ENCODE results near the gene PCDH8.

The PCDH8 gene

GRCh38 chr13:52810011-52810410, 38.4 kb downstream of the PCDH8 start:
- POLR2A ChIA-PET (ENCODE audit: low non-redundant PET), result no interaction called here
- DNase-seq (ENCODE audit: low spot score), result no peak
- H3K27ac ChIP-seq, result no peak overlapping the region
- no peak for TF ChIP-seq CTCF (conservative IDR thresholded peaks at IDR 0.05; ENCODE audit: low read depth)
- CTCF ChIA-PET, result interaction anchor here (0.6 to 1.1 kb wide), 6 partner anchors 31 to 158 kb away, joined by 3 to 6 read pairs (median 3); no protein-coding TSS in a partner anchor

- TF ChIP-seq CTCF (conservative IDR thresholded peaks at IDR 0.05; ENCODE audit: low read depth), result peak; percentile 38
- POLR2A ChIA-PET (ENCODE audit: low non-redundant PET), result no interaction called here
- CTCF ChIA-PET, result interaction anchor here (0.6 to 1.1 kb wide), 8 partner anchors 16 to 225 kb away, joined by 3 to 6 read pairs (median 4); no protein-coding TSS in a partner anchor
- H3K27ac ChIP-seq, result no peak overlapping the region
- peak; percentile 79 for DNase-seq (ENCODE audit: low spot score)
Observed at GRCh38 chr13:52809310-52809769, 39.1 kb downstream of the PCDH8 start.

DNA sequence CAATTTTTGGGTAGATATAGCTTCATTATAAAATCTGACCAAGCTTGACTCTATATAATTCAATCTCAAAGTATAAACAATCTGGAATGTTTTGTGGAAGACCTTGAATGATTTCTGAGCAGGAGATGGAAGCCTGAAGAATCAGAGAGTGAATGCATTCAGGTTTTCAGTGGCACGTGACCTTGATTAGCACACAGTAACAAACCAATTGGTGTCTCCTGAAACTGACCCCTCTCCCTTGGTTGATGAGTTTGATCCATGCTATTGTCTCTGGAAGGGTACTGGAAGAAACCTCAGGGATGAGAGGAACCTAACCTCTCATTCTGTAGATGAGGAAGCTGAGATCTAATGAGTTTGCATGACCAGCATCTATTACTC, 39.6 kb downstream of the PCDH8 start:
- H3K27ac ChIP-seq, result no peak overlapping the region
- ChIA-PET CTCF (interaction anchor here (0.7 to 1.1 kb wide), 4 partner anchors 15 to 225 kb away, joined by 3 to 6 read pairs (median 4); no protein-coding TSS in a partner anchor), POLR2A (ENCODE audit: low non-redundant PET) (no interaction called here)
- no peak for DNase-seq (ENCODE audit: low spot score)
- no peak for TF ChIP-seq CTCF (conservative IDR thresholded peaks at IDR 0.05; ENCODE audit: low read depth)

- no peak overlapping the region for H3K27ac ChIP-seq
- TF ChIP-seq CTCF (conservative IDR thresholded peaks at IDR 0.05; ENCODE audit: low read depth), result no peak
- POLR2A ChIA-PET (ENCODE audit: low non-redundant PET), result no interaction called here
- CTCF ChIA-PET, result interaction anchor here (0.6 to 0.8 kb wide), 2 partner anchors 141 to 1560 kb away, joined by 3 to 4 read pairs; no protein-coding TSS in a partner anchor
- DNase-seq (ENCODE audit: low spot score), result no peak
Observed at GRCh38 chr13:52806029-52806428, 42.4 kb downstream of the PCDH8 start.

GRCh38 chr13:52804202-52804641, 44.2 kb downstream of the PCDH8 start:
- CTCF ChIA-PET, result no interaction called here
- TF ChIP-seq CTCF (conservative IDR thresholded peaks at IDR 0.05; ENCODE audit: low read depth), result no peak
- POLR2A ChIA-PET (ENCODE audit: low non-redundant PET), result no interaction called here
- H3K27ac ChIP-seq, result no peak overlapping the region
- DNase-seq (ENCODE audit: low spot score), result no peak

GRCh38 chr13:52800856-52801255, 47.6 kb downstream of the PCDH8 start:
- ChIA-PET POLR2A (ENCODE audit: low non-redundant PET) (no interaction called here), CTCF (no interaction called here)
- no peak overlapping the region for H3K27ac ChIP-seq
- TF ChIP-seq CTCF (conservative IDR thresholded peaks at IDR 0.05; ENCODE audit: low read depth), result no peak
- DNase-seq (ENCODE audit: low spot score), result no peak

Data from RWPE1 (cell line).